22Rv1 (cell line): Measurements from ENCODE around the gene PTPRD.

ENCODE experiments used
- ZFX ChIP-seq: fragments of 450-650 bp; IDR thresholded peaks from 2 replicates; pipeline ENCODE4 v1.6.1; 2017; ENCODE audit warnings: antibody characterized with exemption, borderline replicate concordance
- TF ChIP-seq, protein P1 (sequence below): fragments of 450-650 bp; IDR thresholded peaks from 2 replicates; pipeline ENCODE4 v1.5.1; 2017; ENCODE audit warnings: mild to moderate bottlenecking

DNA sequence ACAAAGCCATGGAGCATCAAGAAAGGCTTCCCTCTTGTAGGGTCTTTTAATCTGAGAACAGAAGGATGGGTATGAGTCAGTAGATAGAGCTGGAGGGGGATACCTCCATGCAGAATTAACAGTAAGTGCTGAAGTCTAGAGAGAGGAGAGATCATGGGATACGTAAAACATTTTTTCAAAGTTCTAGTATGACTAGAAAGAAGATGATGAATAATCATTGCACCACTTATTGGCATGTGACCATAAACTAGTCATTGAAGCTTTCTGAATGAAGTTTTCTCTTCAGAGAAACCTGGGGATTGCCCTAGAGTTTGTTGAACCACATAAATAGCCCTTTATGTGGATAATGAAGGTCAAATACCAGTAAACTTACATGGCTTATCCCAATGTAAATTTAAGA is 48.6 kb upstream of the PTPRD start:
- TF ChIP-seq, protein P1, sequence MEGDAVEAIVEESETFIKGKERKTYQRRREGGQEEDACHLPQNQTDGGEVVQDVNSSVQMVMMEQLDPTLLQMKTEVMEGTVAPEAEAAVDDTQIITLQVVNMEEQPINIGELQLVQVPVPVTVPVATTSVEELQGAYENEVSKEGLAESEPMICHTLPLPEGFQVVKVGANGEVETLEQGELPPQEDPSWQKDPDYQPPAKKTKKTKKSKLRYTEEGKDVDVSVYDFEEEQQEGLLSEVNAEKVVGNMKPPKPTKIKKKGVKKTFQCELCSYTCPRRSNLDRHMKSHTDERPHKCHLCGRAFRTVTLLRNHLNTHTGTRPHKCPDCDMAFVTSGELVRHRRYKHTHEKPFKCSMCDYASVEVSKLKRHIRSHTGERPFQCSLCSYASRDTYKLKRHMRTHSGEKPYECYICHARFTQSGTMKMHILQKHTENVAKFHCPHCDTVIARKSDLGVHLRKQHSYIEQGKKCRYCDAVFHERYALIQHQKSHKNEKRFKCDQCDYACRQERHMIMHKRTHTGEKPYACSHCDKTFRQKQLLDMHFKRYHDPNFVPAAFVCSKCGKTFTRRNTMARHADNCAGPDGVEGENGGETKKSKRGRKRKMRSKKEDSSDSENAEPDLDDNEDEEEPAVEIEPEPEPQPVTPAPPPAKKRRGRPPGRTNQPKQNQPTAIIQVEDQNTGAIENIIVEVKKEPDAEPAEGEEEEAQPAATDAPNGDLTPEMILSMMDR, result no peak
- no peak for TF ChIP-seq ZFX
